Large intestine (tissue), 12 donors: ENCODE data around the gene CASKIN1. TPM values are rescaled to one million over a fixed set of nuclear protein-coding genes. Genes with fewer than 3 reads are reported as not detected.
"Not testable (repeated sequence)": the region's sequence is repeated elsewhere in the genome, so short reads cannot be mapped to it uniquely, and the experiment has no call there.

Source experiments
- DNase-seq, 2 donors: peaks; one replicate each; pipeline versions ENCODE4 v3.0.0 to v3.0.0-alpha.2; 2013
- H3K27ac ChIP-seq: one replicate; pipeline ENCODE4 v1.5.1; 2013; ENCODE audit warnings: low read length
- H3K27me3 ChIP-seq: 2 replicates; pipeline ENCODE4 v1.6.1; 2013; ENCODE audit warnings: low read length; ENCODE audit not compliant: control insufficient read depth, insufficient read depth
- H3K36me3 ChIP-seq: 2 replicates; pipeline ENCODE4 v1.6.1; 2013; ENCODE audit warnings: low read length; ENCODE audit not compliant: control insufficient read depth, insufficient read depth
- H3K4me1 ChIP-seq: one replicate; pipeline ENCODE4 v1.6.1; 2013; ENCODE audit warnings: low read length; ENCODE audit not compliant: control insufficient read depth, insufficient read depth
- H3K4me3 ChIP-seq: one replicate; pipeline ENCODE4 v1.5.1; 2013; ENCODE audit warnings: low read length
- H3K9me3 ChIP-seq: one replicate; pipeline ENCODE4 v1.6.1; 2013; ENCODE audit warnings: mild to moderate bottlenecking, low read depth, low read length, moderate library complexity; ENCODE audit not compliant: control insufficient read depth
- WGBS: methylation state at CpG from one replicate; pipeline ENCODE4 v1.1.5; 2013; ENCODE audit warnings: low lambda C conversion rate; ENCODE audit not compliant: insufficient coverage; 5-methylcytosine and 5-hydroxymethylcytosine counted together
- long read RNA-seq, 11 donors: transcript quantifications; one replicate each; lab custom pipeline, GENCODE V29; 2026
- polyA plus RNA-seq: library from polyadenylated mRNA; unstranded; fragments of 120-200 nt; gene quantifications from one replicate; pipeline ENCODE4 v1.2.1, GENCODE V29; 2013

CASKIN1 gene, protein sequence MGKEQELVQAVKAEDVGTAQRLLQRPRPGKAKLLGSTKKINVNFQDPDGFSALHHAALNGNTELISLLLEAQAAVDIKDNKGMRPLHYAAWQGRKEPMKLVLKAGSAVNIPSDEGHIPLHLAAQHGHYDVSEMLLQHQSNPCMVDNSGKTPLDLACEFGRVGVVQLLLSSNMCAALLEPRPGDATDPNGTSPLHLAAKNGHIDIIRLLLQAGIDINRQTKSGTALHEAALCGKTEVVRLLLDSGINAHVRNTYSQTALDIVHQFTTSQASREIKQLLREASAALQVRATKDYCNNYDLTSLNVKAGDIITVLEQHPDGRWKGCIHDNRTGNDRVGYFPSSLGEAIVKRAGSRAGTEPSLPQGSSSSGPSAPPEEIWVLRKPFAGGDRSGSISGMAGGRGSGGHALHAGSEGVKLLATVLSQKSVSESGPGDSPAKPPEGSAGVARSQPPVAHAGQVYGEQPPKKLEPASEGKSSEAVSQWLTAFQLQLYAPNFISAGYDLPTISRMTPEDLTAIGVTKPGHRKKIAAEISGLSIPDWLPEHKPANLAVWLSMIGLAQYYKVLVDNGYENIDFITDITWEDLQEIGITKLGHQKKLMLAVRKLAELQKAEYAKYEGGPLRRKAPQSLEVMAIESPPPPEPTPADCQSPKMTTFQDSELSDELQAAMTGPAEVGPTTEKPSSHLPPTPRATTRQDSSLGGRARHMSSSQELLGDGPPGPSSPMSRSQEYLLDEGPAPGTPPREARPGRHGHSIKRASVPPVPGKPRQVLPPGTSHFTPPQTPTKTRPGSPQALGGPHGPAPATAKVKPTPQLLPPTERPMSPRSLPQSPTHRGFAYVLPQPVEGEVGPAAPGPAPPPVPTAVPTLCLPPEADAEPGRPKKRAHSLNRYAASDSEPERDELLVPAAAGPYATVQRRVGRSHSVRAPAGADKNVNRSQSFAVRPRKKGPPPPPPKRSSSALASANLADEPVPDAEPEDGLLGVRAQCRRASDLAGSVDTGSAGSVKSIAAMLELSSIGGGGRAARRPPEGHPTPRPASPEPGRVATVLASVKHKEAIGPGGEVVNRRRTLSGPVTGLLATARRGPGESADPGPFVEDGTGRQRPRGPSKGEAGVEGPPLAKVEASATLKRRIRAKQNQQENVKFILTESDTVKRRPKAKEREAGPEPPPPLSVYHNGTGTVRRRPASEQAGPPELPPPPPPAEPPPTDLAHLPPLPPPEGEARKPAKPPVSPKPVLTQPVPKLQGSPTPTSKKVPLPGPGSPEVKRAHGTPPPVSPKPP (N-terminal part only)
- 0.96 TPM for polyA plus RNA-seq
- long read RNA-seq, donor 1: 0 reads
- long read RNA-seq, donor 2: 0 reads
- long read RNA-seq, donor 3: 0 reads
- long read RNA-seq, donor 4: 0 reads
- long read RNA-seq, donor 5: 0 reads
- long read RNA-seq, donor 6, partial matches to known transcripts: 33 of 40 reads
- long read RNA-seq, donor 6, other reads (novel, unspliced or antisense): 7 of 40 reads
- long read RNA-seq, donor 7: 0 reads
- long read RNA-seq, donor 8, partial matches to known transcripts: 0 of 1 reads
- long read RNA-seq, donor 8, other reads (novel, unspliced or antisense): 0 of 1 reads
- long read RNA-seq, donor 9, partial matches to known transcripts: 28 of 34 reads
- long read RNA-seq, donor 9, other reads (novel, unspliced or antisense): 6 of 34 reads
- long read RNA-seq, donor 10, partial matches to known transcripts: 24 of 38 reads
- long read RNA-seq, donor 10, other reads (novel, unspliced or antisense): 14 of 38 reads
- long read RNA-seq, donor 11, partial matches to known transcripts: 13 of 20 reads
- long read RNA-seq, donor 11, other reads (novel, unspliced or antisense): 7 of 20 reads

DNA sequence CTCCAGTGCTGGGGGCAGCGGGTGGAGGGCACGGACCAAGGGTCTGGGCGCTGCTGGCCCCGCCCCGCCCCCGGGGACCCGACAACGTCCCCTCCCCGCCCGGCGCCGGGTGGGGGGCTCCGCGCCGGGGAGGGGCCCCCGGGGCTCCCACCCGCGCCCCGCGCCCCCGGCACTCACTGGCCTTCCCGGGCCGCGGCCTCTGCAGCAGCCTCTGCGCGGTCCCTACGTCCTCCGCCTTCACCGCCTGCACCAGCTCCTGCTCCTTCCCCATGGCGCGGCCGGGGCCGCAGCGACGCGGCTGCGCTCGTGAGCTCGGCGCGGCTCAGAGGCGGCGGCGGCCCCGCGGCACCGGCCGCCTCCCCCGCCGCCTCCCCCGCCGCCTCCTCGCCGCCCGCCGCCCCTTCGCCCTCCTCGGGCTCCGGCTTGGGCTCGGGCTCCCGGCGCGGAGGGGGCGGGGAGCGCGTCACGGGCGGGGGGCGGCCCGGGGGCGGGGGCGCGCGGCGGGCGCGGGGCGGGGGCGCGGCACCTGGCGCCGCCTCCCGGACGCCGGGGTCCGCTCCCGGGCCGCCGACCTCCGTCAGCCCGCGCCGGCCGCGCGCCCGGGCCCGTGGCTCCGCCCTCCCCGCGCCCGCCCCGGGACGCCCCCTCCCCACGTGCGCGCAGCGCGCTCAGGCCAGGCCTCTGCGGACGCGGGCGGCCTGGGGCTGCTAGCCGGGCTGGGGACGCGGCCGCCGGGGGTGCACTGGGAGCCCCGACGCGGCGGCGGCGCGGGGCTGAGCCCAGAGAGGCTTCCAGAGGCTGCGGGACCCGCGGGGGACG, at the start of gene CASKIN1:
Gene CASKIN1 (minus strand): TSS at position 444 of the 819 bp plus-strand sequence. CDS start 173 bp downstream, at position 271.
- Histone ChIP-seq H3K4me3 (peak within 1 kb of the TSS; percentile 3), H3K36me3 (no peaks in the 10 kb centered on the region), H3K9me3 (peaks cover 6% of the 10 kb centered on the region), H3K27me3 (peaks cover 64% of the 10 kb centered on the region), H3K27ac (no peak within 1 kb of the TSS), H3K4me1 (peaks cover 13% of the 10 kb centered on the region)
- DNase-seq: no peak
- no CpG with 5 or more reads among the region's 129 CpGs for WGBS

DNA sequence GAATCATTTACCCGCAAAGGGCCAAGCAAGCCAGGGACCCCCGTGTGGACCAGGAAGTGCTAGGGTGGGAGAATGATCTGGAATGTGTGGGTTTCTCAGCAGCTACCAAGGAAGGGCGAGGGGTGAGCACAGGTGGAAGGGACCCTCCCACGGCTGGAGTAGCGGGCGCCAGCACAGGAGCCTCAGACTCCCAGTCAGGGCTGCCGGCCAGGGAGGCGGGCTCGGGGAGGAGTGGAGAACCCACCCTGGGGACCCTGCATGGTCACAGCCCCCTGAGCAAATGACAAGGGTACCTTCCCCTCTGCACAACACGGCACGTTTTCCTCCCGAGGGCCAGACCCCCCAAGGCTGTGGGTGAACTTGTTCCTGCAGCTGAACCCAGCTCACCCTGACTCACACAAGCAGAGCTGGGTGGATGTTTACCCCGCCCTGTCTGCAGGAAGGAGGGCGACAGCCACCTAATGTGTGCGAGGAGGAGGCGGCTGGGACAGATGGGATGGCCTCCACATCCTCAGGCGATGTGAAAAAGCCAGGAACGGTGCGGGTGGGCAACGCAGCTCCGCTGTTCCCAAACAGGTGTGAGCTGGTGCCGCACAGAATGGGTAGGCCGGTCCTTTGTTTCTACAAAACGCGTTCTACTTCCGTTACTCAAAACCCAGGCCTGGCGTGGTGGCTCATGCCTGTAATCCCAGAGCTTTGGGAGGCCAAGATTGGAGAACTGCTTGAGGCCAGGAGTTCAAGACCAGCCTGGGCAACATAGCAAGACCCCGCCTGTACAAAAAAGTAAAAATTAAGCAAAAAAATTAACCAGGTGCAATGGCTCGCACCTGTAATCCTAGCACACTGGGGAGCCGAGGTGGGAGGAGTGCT, 48.8 kb upstream of the CASKIN1 start:
- H3K9me3 ChIP-seq: no peaks in the 10 kb centered on the region
- H3K4me1 ChIP-seq: no peaks in the 10 kb centered on the region
- H3K27ac ChIP-seq: no peak overlapping the region
- H3K36me3 ChIP-seq: peaks cover 54% of the 10 kb centered on the region
- H3K27me3 ChIP-seq: no peaks in the 10 kb centered on the region
- no peak overlapping the region for H3K4me3 ChIP-seq
- WGBS: 100% methylated on average over 3 of the region's 30 CpGs
- no peak for DNase-seq

DNA sequence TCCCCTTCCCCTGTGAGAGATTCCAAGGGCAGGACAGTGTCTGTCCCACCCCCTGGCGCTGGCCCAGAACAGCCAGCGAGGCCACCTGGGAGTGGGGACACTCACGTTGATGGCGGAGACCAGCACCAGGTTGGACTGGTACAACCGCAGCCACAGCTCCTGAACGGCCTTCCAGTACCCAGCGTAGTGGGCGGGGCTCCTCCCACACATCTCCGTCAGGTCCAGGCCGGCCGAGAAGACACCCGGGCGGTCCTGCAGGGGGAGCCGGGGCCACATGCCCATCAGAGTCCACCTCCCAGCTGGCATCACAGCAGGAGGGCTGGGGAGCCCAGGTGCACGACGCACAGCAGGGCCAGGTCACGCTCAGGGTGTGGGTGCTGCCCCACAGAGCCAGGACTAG, 47.9 kb upstream of the CASKIN1 start:
- WGBS: no CpG with 5 or more reads among the region's 17 CpGs
- Histone ChIP-seq H3K27me3 (no peaks in the 10 kb centered on the region), H3K4me3 (no peak overlapping the region), H3K4me1 (no peaks in the 10 kb centered on the region), H3K9me3 (no peaks in the 10 kb centered on the region), H3K27ac (no peak overlapping the region), H3K36me3 (peaks cover 54% of the 10 kb centered on the region)
- DNase-seq: no peak

DNA sequence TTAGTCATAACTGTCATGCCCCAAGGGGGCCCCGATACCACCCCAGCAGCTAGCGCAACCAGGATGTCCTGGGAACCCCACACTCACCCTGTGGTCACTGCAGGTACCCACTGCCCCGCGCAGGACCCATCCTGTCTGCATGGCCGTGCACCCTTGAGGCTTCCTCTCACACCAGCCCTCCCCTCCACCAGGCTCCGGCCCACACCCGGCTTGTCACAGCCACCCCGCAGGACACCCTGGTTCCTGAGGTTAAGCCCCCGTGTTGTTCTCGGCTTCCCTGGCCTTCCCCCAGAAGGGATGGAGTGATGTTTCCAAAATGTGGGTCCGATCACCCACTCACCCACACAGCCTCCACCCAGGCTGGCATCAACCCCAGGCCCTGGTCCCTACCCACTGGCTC, 47.4 kb upstream of the CASKIN1 start:
- Histone ChIP-seq H3K4me1 (no peaks in the 10 kb centered on the region), H3K4me3 (no peak overlapping the region), H3K27ac (no peak overlapping the region), H3K36me3 (peaks cover 52% of the 10 kb centered on the region), H3K27me3 (no peaks in the 10 kb centered on the region), H3K9me3 (no peaks in the 10 kb centered on the region)
- WGBS: no CpG with 5 or more reads among the region's 11 CpGs
- no peak for DNase-seq

DNA sequence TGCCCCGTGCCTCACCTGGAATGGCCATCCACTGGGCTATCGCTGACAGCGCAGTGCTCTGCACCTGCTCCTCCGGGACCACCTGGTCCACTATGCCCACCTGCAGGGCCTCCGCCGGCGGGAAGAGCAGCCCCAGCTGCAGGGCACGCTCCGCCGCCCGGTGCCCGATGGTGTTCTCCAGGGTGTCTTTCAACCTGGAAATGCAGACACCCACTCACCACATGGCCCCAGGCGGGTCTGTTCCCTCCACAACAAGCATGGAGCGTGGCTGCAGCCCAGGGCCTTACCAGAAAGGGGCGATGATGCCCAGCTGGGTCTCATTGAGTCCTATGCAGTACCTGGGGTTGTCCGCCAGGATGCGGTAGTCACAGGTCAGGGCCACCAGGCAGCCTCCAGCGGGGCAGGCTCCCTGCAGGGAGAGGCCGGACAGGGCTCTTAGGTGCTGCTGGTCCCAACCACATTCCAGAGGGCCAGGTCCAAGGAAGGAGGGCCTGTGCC, 46.7 kb upstream of the CASKIN1 start:
- peaks cover 3% of the 10 kb centered on the region for H3K9me3 ChIP-seq
- H3K4me1 ChIP-seq: peaks cover 7% of the 10 kb centered on the region
- DNase-seq: no peak
- no peak overlapping the region for H3K4me3 ChIP-seq
- no CpG with 5 or more reads among the region's 19 CpGs for WGBS
- H3K27ac ChIP-seq: no peak overlapping the region
- H3K27me3 ChIP-seq: peaks cover 3% of the 10 kb centered on the region
- H3K36me3 ChIP-seq: peaks cover 50% of the 10 kb centered on the region

DNA sequence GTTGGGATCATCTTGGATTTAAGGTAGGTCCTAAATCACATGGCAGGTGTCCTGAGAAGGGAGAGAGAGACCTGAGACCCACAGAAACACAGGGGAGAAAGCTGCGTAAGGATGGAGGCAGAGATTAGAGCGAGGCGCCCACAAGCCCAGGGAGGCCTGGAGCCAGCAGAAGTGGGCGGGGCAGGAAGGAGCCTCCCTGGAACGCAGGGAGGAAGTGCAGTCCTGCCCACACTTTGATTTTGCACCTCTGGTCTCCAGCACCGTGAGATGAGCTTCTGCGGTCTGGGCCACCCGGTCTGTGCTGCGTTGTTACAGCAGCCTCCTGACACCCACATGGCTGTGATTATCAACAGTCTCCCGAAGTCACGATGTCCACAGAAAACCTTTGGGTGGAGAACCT, 46.2 kb upstream of the CASKIN1 start:
- Histone ChIP-seq H3K4me1 (peaks cover 12% of the 10 kb centered on the region), H3K9me3 (peaks cover 8% of the 10 kb centered on the region), H3K27ac (no peak overlapping the region), H3K27me3 (peaks cover 8% of the 10 kb centered on the region), H3K4me3 (no peak overlapping the region), H3K36me3 (peaks cover 50% of the 10 kb centered on the region)
- WGBS: no CpG with 5 or more reads among the region's 11 CpGs
- no peak for DNase-seq

DNA sequence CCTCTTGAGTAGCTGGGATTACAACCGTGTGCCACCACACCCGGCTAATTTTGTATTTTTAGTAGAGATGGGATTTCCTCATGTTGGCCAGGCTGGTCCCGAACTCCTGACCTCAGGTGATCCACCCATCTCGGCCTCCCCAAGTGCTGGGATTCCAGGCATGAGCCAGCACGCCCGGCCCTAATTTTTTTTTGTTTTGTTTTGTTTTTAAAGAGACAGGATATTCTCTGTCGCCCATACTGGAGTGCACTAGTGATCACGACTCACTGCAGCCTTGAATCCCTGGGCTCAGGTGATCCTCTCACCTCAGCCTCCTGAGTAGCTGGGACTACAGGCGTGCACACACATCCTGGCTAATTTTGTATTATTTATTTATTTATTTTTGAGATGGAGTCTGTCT, 43.9 kb upstream of the CASKIN1 start:
- no CpG with 5 or more reads among the region's 9 CpGs for WGBS
- peaks cover 30% of the 10 kb centered on the region for H3K27me3 ChIP-seq
- DNase-seq, H3K27ac ChIP-seq, H3K4me3 ChIP-seq: not testable (repeated sequence)
- peaks cover 26% of the 10 kb centered on the region for H3K9me3 ChIP-seq
- H3K36me3 ChIP-seq: peaks cover 40% of the 10 kb centered on the region
- peaks cover 19% of the 10 kb centered on the region for H3K4me1 ChIP-seq

DNA sequence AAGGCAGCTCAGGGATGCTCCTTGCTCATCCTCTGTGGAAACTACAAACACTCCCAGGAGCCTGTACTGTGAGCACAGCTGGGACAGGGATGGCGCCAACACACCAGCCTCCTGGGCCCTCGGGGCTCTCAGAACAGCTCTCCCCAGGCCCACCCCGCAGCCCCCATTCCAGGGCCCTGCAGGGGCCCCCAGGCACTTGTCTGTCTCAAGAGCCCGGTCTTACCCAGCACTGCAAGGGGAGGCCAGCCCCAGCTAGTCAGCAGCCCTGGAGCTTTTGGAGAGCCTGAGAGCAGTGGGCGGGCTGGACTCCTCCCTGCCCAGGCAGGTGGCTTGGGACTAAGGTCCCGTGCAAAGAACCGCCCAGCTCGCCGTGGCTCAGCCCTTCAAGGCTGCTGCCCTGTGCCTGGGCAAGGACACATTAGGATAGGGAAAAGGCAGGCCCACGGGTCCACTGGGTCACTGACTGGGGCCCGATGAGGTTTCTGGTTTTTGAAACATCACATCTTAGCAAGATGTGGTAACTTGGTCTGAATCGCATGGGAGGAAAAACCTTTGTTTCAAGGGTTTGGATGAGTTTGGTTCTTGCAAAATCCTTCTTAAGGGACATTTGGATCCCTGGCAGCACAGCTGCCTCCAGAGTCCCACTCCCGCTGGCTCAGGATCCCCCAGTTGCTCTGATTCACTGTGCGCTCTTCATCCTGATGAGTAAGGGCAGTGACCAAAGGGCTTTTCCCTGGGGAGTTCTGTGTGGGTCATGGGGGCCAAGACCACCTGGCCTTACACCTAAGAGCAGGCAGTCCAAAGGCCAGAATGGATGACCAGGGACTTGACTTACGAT, 42.7 kb upstream of the CASKIN1 start:
- Histone ChIP-seq H3K36me3 (peaks cover 38% of the 10 kb centered on the region), H3K27ac (no peak overlapping the region), H3K4me3 (no peak overlapping the region), H3K27me3 (peaks cover 34% of the 10 kb centered on the region), H3K4me1 (peaks cover 19% of the 10 kb centered on the region), H3K9me3 (peaks cover 27% of the 10 kb centered on the region)
- DNase-seq: no peak
- WGBS: no CpG with 5 or more reads among the region's 15 CpGs
